SU-DHL-6 (cell line): Measurements from ENCODE around the gene RILPL2.
"Not testable (repeated sequence)": the region's sequence is repeated elsewhere in the genome, so short reads cannot be mapped to it uniquely, and the experiment has no call there.

Experiments used
- H2AFZ ChIP-seq: fragments of 200-600 bp; sonication (generic); 2 replicates; pipeline ENCODE4 v1.6.1; 2014; ENCODE audit warnings: low read depth, mild to moderate bottlenecking, moderate library complexity, mixed read lengths, antibody characterized with exemption, low read length; ENCODE audit not compliant: severe bottlenecking
- H3F3A ChIP-seq: fragments of 200-600 bp; shearing (Covaris generic); 2 replicates; pipeline ENCODE4 v1.6.0; 2016; ENCODE audit warnings: antibody characterized with exemption, mild to moderate bottlenecking; ENCODE audit not compliant: insufficient read depth
- H3K27ac ChIP-seq: fragments of 200-600 bp; sonication (generic); 2 replicates; pipeline ENCODE4 v1.5.1; 2016; ENCODE audit warnings: low read depth, mild to moderate bottlenecking, low read length, moderate library complexity, mixed read lengths
- H3K27me3 ChIP-seq: fragments of 200-600 bp; sonication (generic), shearing (Covaris generic); 2 replicates; pipeline ENCODE4 v1.6.0; 2014; ENCODE audit warnings: mild to moderate bottlenecking, low read length
- H3K36me3 ChIP-seq: fragments of 200-600 bp; sonication (generic); 2 replicates; pipeline ENCODE4 v1.6.1; 2014; ENCODE audit warnings: mild to moderate bottlenecking, low read length, mixed read lengths
- H3K4me2 ChIP-seq: fragments of 300-600, 200-600 bp; shearing (Covaris generic), sonication (generic); 2 replicates; pipeline ENCODE4 v1.6.0; 2014; ENCODE audit warnings: low read length, low read depth, mild to moderate bottlenecking; ENCODE audit not compliant: poor library complexity, severe bottlenecking
- H3K4me3 ChIP-seq: fragments of 200-600 bp; sonication (generic); 2 replicates; pipeline ENCODE4 v1.5.1; 2014; ENCODE audit warnings: antibody characterized with exemption, low read length, mild to moderate bottlenecking, mixed read lengths; ENCODE audit not compliant: insufficient read depth, poor library complexity, severe bottlenecking
- H3K79me2 ChIP-seq: fragments of 200-600 bp; sonication (generic); 2 replicates; pipeline ENCODE4 v1.6.1; 2014; ENCODE audit warnings: mild to moderate bottlenecking, low read length, moderate library complexity; ENCODE audit not compliant: insufficient read depth
- H3K9ac ChIP-seq: fragments of 200-600 bp; sonication (generic); 2 replicates; pipeline ENCODE4 v1.7.0; 2014; ENCODE audit warnings: mild to moderate bottlenecking, low read length
- H3K9me2 ChIP-seq: fragments of 200-600 bp; sonication (generic); replicated peaks from 2 replicates; pipeline ENCODE4 v1.6.1; 2014; ENCODE audit warnings: low read length; ENCODE audit not compliant: insufficient read depth
- H3K9me3 ChIP-seq: fragments of 200-600 bp; sonication (generic); 2 replicates; pipeline ENCODE4 v1.6.1; 2014; ENCODE audit warnings: low read length, mixed read lengths; ENCODE audit not compliant: insufficient read depth
- H4K20me1 ChIP-seq: fragments of 200-600 bp; sonication (generic); 2 replicates; pipeline ENCODE4 v1.6.1; 2014; ENCODE audit warnings: low read depth, mild to moderate bottlenecking, antibody characterized with exemption, low read length, moderate library complexity, mixed read lengths
- EZH2phosphoT487 ChIP-seq: fragments of 200-600 bp; sonication (generic), shearing (Covaris generic); conservative IDR thresholded peaks from 2 replicates; pipeline ENCODE4 v1.6.1; 2018; ENCODE audit warnings: mild to moderate bottlenecking, antibody characterized with exemption, low read length, moderate library complexity, mixed read lengths
- TF ChIP-seq, protein P1 (sequence below): fragments of 200-600 bp; sonication (generic); IDR thresholded peaks from one replicate; pipeline ENCODE4 v1.5.1; 2017; ENCODE audit warnings: antibody characterized with exemption, mild to moderate bottlenecking, low read length, moderate library complexity; ENCODE audit not compliant: insufficient read depth, poor library complexity, severe bottlenecking

RILPL2 gene

DNA sequence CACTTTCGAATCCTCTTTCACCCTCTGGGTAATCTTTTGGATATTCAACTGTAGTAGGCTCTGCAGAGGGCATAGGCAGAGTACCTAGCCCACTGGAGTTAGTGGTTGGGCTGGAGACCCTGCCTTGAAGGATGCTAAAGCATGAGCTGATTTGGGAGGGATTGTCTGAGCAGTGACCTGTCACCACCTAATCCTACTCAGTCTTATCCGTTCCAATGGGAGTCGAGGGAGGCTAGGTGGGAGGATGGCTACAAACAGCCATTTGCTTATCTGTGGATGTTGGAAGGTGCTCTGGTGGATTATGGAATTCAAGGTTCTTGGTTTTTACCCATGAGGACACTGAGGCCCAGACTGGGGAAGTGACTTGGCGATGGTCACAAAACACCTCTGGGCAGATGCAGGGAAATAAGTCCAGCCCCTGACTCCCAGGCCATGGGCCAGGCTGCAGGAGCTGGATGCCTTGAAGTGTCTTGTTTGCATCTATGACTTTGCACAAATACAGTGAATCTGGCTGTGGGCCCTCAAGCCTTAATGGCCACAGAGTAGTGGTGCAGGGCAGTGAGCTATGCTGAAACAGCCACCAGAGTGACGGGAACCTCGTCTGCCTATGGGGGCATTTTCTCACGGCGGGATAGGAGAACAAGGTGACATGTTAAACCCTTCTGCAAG lies 48.8 kb downstream of the RILPL2 start:
- Histone ChIP-seq H2AFZ (peak overlapping the region; percentile 54), H3K36me3 (0 out of 2 replicates have a peak, but pooled peaks cover 4% of the 10 kb centered on the region), H3K9me3 (no peaks in the 10 kb centered on the region), H4K20me1 (no peaks in the 10 kb centered on the region), H3K9ac (peak overlapping the region; percentile 76), H3K4me3 (peak overlapping the region; percentile 71), H3K79me2 (peaks cover 12% of the 10 kb centered on the region), H3K27ac (peak overlapping the region; percentile 57), H3K27me3 (no peaks in the 10 kb centered on the region), H3K4me2 (peak overlapping the region; percentile 82), H3K9me2 (no peaks in the 10 kb centered on the region), H3F3A (peaks cover 13% of the 10 kb centered on the region)
- TF ChIP-seq EZH2phosphoT487, result no peak
- TF ChIP-seq, protein P1, sequence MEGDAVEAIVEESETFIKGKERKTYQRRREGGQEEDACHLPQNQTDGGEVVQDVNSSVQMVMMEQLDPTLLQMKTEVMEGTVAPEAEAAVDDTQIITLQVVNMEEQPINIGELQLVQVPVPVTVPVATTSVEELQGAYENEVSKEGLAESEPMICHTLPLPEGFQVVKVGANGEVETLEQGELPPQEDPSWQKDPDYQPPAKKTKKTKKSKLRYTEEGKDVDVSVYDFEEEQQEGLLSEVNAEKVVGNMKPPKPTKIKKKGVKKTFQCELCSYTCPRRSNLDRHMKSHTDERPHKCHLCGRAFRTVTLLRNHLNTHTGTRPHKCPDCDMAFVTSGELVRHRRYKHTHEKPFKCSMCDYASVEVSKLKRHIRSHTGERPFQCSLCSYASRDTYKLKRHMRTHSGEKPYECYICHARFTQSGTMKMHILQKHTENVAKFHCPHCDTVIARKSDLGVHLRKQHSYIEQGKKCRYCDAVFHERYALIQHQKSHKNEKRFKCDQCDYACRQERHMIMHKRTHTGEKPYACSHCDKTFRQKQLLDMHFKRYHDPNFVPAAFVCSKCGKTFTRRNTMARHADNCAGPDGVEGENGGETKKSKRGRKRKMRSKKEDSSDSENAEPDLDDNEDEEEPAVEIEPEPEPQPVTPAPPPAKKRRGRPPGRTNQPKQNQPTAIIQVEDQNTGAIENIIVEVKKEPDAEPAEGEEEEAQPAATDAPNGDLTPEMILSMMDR, result no peak

DNA sequence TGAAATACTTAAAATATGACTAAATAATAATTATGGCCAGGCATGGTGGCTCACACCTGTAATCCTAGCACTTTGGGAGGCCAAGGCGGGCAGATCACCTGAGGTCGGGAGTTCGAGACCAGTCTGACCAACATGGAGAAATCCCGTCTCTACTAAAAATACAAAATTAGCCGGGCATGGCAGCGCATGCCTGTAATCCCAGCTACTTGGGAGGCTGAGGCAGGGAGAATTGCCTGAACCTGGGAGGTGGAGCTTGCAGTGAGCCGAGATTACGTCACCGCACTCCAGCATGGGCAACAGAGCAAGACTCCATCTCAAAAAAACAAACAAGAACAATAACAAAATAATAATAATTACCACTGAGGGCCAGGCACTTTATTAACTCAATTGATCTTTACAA lies 50.9 kb downstream of the RILPL2 start:
- H3K9me2 ChIP-seq, H3K36me3 ChIP-seq, H4K20me1 ChIP-seq, H3K79me2 ChIP-seq, H3K9me3 ChIP-seq, H3K27me3 ChIP-seq, H2AFZ ChIP-seq, H3K27ac ChIP-seq, H3K9ac ChIP-seq, H3K4me3 ChIP-seq: not testable (repeated sequence)
- H3F3A ChIP-seq, result peaks cover 16% of the 10 kb centered on the region
- H3K4me2 ChIP-seq, result peak overlapping the region; percentile 85

DNA sequence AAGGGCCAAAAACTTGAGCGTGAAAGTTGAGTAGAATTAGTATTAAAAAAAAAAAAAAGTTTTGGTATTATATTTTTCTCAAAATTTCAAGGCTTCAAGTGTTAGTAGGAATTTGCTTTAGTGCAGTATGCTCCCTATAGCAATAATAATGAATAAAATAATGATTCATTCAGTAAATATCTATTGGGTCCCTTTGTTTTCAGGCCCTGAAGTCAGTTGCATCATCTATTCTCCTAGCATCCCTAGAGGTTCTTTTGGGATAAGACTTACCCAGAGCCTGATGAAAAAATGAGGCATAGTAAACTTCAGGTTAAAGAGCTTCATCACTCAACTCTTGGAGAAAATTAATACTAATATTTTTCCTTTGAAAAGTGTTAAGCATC lies 51.5 kb downstream of the RILPL2 start:
- H2AFZ ChIP-seq, result no peak overlapping the region
- H3K79me2 ChIP-seq, result peaks cover 2% of the 10 kb centered on the region; the same call in 1 of the 2 replicates
- H3K4me2 ChIP-seq, result peak overlapping the region; percentile 85
- H4K20me1 ChIP-seq, result no peaks in the 10 kb centered on the region
- H3K9me3 ChIP-seq, result no peaks in the 10 kb centered on the region
- no peaks in the 10 kb centered on the region for H3K36me3 ChIP-seq
- no peaks in the 10 kb centered on the region for H3K9me2 ChIP-seq
- no peaks in the 10 kb centered on the region for H3K27me3 ChIP-seq
- H3K4me3 ChIP-seq, result peak overlapping the region; percentile 81
- TF ChIP-seq, protein P1, result no peak
- TF ChIP-seq EZH2phosphoT487, result no peak
- H3F3A ChIP-seq, result peaks cover 16% of the 10 kb centered on the region
- peak overlapping the region; percentile 68 for H3K9ac ChIP-seq
- no peak overlapping the region for H3K27ac ChIP-seq

DNA sequence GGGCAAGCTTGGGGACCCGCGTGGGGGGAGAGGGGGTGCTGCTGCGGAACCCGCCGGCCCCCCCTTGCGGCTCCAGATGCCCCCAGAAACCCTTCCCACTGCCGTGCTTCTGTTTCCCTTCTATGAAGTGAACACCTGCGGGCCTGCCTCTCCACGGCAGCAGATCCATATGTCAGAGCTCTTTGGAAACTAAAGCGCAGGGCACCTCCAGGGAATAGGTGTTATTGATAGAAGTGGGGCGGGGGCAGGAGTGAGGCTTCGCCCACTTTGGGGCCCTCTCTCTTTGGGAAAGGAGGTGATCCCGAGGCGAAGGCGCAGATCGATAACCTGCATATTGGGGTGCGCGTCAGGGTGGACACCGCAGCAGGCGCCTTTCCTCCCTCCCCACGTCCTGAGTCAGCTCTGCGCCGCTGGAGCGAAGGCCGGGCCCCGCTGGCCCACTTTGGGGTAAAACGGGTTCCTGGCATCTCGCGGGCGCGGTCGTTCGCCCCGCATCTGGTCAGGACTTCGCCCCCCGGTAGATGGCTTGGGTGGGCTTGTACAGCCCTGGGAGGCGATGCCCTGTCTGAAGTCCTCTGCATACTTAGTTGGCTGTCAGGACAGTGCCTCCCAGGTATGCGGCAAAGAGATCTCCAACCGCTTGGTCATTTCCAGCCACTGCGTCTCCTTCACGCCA lies 52.0 kb downstream of the RILPL2 start:
- Histone ChIP-seq H3K9me3 (no peaks in the 10 kb centered on the region), H3K4me3 (peak overlapping the region; percentile 81), H3K9ac (peak overlapping the region; percentile 68), H4K20me1 (no peaks in the 10 kb centered on the region), H2AFZ (peak overlapping the region; percentile 67), H3K27ac (no peak overlapping the region), H3F3A (peaks cover 16% of the 10 kb centered on the region), H3K4me2 (peak overlapping the region; percentile 85), H3K79me2 (no peaks in the 10 kb centered on the region), H3K9me2 (no peaks in the 10 kb centered on the region), H3K36me3 (no peaks in the 10 kb centered on the region), H3K27me3 (no peaks in the 10 kb centered on the region)
- TF ChIP-seq, protein P1, result no peak
- TF ChIP-seq EZH2phosphoT487, result no peak
